Urinary bladder (tissue), 4 donors: Measurements from ENCODE around the gene PXYLP1. TPM values are rescaled to one million over a fixed set of nuclear protein-coding genes. Genes with fewer than 3 reads are reported as not detected.

ENCODE experiments used
- DNase-seq: peaks from one replicate; pipeline ENCODE4 v3.0.0-alpha.2; 2015; ENCODE audit errors: extremely low spot score
- H3K27ac ChIP-seq: one replicate; pipeline ENCODE4 v1.5.1; 2013; ENCODE audit warnings: low read depth, mild to moderate bottlenecking, moderate library complexity
- H3K36me3 ChIP-seq: one replicate; pipeline ENCODE4 v1.6.1; 2013; ENCODE audit warnings: mild to moderate bottlenecking, moderate library complexity; ENCODE audit not compliant: insufficient read depth
- H3K4me1 ChIP-seq: one replicate; pipeline ENCODE4 v1.6.1; 2013; ENCODE audit warnings: mild to moderate bottlenecking, moderate library complexity; ENCODE audit not compliant: insufficient read depth
- H3K4me3 ChIP-seq: one replicate; pipeline ENCODE4 v1.5.1; 2013; ENCODE audit warnings: low read depth, low read length
- WGBS: extraction: QIAGEN DNeasy Blood & Tissue Kit; methylation state at CpG from one replicate; pipeline ENCODE4 v1.1.7; 2013; 5-methylcytosine and 5-hydroxymethylcytosine counted together
- polyA plus RNA-seq: library from polyadenylated mRNA; stranded (reverse); fragments of 200-250 nt; gene quantifications from one replicate; pipeline ENCODE4 v1.2.3, GENCODE V29; 2013
- total RNA-seq: library from RNA; depleted of rRNA; stranded (reverse); fragments of >200 nt; gene quantifications from one replicate; pipeline ENCODE4 v1.2.3, GENCODE V29; 2014
- donor health status: healthy with polysubstance abuse.
- donor health status: healthy.

Gene PXYLP1
- total and polyA plus RNA-seq, 2 donors, result 6.2 to 32.6 TPM

GRCh38 chr3:141216975-141217374 lies 14.7 kb upstream of the PXYLP1 start:
- Histone ChIP-seq H3K27ac (no peak overlapping the region), H3K4me3 (no peak overlapping the region), H3K4me1 (no peaks in the 10 kb centered on the region), H3K36me3 (no peaks in the 10 kb centered on the region)
- WGBS, result 76% methylated on average over 2 of the region's 2 CpGs
- no peak for DNase-seq

- Histone ChIP-seq H3K27ac (no peak overlapping the region), H3K4me3 (no peak overlapping the region), H3K4me1 (no peaks in the 10 kb centered on the region), H3K36me3 (no peaks in the 10 kb centered on the region)
- 84% methylated on average over 2 of the region's 2 CpGs for WGBS
- DNase-seq, result no peak
Measured at GRCh38 chr3:141217389-141217788, 14.2 kb upstream of the PXYLP1 start.

- no peak for DNase-seq
- no peaks in the 10 kb centered on the region for H3K4me1 ChIP-seq
- no peaks in the 10 kb centered on the region for H3K36me3 ChIP-seq
- 60% methylated on average over 2 of the region's 2 CpGs for WGBS
- H3K4me3 ChIP-seq, result no peak overlapping the region
- no peak overlapping the region for H3K27ac ChIP-seq
Measured at GRCh38 chr3:141218162-141218835, 13.3 kb upstream of the PXYLP1 start.

- WGBS, result 66% methylated on average over 2 of the region's 2 CpGs
Measured at GRCh38 chr3:141218926-141219325, 12.7 kb upstream of the PXYLP1 start.

GRCh38 chr3:141223673-141224166 lies 7.9 kb upstream of the PXYLP1 start:
- WGBS, result 97% methylated on average over 2 of the region's 2 CpGs
- no peak for DNase-seq
- H3K4me3 ChIP-seq, result no peak overlapping the region
- no peak overlapping the region for H3K27ac ChIP-seq
- no peaks in the 10 kb centered on the region for H3K36me3 ChIP-seq
- H3K4me1 ChIP-seq, result no peaks in the 10 kb centered on the region

More at GRCh38 chr3:141218926-141219325, 12.7 kb upstream of the PXYLP1 start:
- H3K36me3 ChIP-seq, result no peaks in the 10 kb centered on the region
- no peaks in the 10 kb centered on the region for H3K4me1 ChIP-seq
- no peak overlapping the region for H3K27ac ChIP-seq
- no peak overlapping the region for H3K4me3 ChIP-seq
- no peak for DNase-seq

DNA sequence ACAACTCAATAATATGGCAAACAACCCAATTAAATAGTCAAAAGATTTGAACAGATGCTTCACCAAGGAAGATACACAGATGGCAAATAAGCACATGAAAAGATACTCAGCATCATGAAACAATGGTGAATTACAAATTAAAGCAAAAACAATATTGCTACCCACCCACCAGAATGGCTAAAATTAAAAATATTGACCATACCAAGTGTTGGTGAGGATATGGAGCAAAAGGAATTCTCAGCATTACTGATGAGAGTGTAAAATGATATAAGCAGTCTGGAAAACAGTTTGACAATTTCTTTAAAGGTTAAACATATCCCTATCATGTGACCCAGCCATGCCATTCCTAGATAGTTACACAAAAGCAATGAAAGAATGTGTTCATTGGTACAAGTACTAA lies 5.7 kb upstream of the PXYLP1 start:
- Histone ChIP-seq H3K4me1 (no peaks in the 10 kb centered on the region), H3K27ac (no peak overlapping the region), H3K36me3 (no peaks in the 10 kb centered on the region), H3K4me3 (no peak overlapping the region)
- DNase-seq, result no peak

DNA sequence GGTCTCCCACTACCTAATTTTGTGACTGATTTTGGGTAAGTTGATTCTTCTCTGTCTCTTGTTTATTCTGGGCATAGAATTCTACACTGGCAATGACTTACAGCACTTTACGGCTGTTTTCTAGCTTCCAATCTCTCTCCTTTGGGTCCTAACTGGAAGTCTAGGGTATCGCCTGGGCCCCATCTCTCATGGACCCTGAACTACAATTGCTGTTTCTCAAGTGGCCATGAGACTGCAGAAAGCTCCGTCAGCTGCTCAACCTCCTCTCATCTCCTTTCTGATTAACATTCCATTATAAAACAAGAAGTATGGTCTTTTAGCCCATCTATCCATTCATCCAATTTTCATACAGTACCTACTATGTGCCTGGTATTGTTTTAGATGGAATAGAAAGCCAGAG lies 4.4 kb upstream of the PXYLP1 start:
- WGBS, result 88% methylated on average over 3 of the region's 3 CpGs
- DNase-seq, result no peak
- Histone ChIP-seq H3K27ac (no peak overlapping the region), H3K4me1 (no peaks in the 10 kb centered on the region), H3K36me3 (no peaks in the 10 kb centered on the region), H3K4me3 (no peak overlapping the region)

DNA sequence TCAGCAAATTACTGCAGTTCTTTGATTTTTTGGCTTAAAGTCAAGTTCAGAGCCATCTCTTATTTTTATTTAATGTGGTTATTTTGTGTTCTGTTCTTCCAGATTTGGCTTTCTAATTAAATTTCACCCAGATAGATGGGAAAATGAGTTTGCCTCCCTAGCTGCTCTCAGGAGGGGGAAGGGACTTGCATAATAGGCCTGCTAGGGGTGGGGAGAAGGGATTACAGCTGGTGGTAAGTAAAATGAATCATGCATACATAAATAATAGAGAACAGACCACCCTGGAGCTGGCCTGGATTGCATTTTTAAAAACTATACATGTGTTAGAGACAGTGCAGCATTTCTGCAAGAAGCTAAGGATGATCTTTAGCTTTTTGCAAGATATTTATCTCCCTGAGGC lies 3.9 kb upstream of the PXYLP1 start:
- DNase-seq, result peak; percentile 72
- no peak overlapping the region for H3K27ac ChIP-seq
- H3K36me3 ChIP-seq, result no peaks in the 10 kb centered on the region
- H3K4me3 ChIP-seq, result no peak overlapping the region
- no peaks in the 10 kb centered on the region for H3K4me1 ChIP-seq

GRCh38 chr3:141228395-141228794 lies 3.2 kb upstream of the PXYLP1 start:
- H3K4me3 ChIP-seq, result no peak overlapping the region
- no peaks in the 10 kb centered on the region for H3K36me3 ChIP-seq
- no peak overlapping the region for H3K27ac ChIP-seq
- DNase-seq, result no peak
- WGBS, result 81% methylated on average over 2 of the region's 2 CpGs
- no peaks in the 10 kb centered on the region for H3K4me1 ChIP-seq

DNA sequence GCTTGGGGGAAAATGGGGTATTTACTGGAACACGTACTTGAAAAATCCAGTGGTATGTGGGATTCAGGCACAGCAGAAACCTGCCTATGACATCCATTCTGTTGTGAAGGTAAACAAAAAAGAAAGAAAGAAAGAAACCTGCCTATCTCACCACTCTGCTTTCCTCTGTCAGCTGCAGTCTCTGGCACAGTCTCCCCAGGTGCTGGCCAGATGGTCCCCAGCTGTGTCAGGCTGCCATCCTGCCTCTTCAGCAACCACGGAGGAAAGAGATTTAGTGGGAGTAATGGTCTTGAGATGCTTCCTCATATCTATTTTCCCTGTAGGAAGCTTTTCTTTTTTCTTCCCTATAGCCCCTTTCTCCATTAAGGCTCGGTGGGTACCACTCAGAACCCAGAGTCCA lies 2.5 kb upstream of the PXYLP1 start:
- WGBS, result 77% methylated on average over 3 of the region's 3 CpGs
- DNase-seq, result no peak
- Histone ChIP-seq H3K4me1 (no peaks in the 10 kb centered on the region), H3K4me3 (no peak overlapping the region), H3K36me3 (no peaks in the 10 kb centered on the region), H3K27ac (no peak overlapping the region)

GRCh38 chr3:141230293-141230692 lies 1.3 kb upstream of the PXYLP1 start:
- Histone ChIP-seq H3K36me3 (no peaks in the 10 kb centered on the region), H3K27ac (no peak overlapping the region), H3K4me1 (no peaks in the 10 kb centered on the region), H3K4me3 (no peak overlapping the region)
- 98% methylated on average over 11 of the region's 11 CpGs for WGBS
- DNase-seq, result no peak

GRCh38 chr3:141231952-141232823 lies 563 bp downstream of the PXYLP1 start:
- H3K36me3 ChIP-seq, result peaks cover 1% of the 10 kb centered on the region
- WGBS, result 2% methylated on average over 71 of the region's 71 CpGs
- no peak overlapping the region for H3K27ac ChIP-seq
- no peak for DNase-seq
- H3K4me3 ChIP-seq, result peak overlapping the region; percentile 81
- H3K4me1 ChIP-seq, result no peaks in the 10 kb centered on the region

- no peak for DNase-seq
- WGBS, result 87% methylated on average over 9 of the region's 9 CpGs
- no peak overlapping the region for H3K27ac ChIP-seq
- H3K36me3 ChIP-seq, result peaks cover 2% of the 10 kb centered on the region
- peaks cover 1% of the 10 kb centered on the region for H3K4me1 ChIP-seq
- no peak overlapping the region for H3K4me3 ChIP-seq
Measured at GRCh38 chr3:141233457-141234161, 2.0 kb downstream of the PXYLP1 start.
